Brain microvascular endothelial cell (primary cell): ENCODE results near the gene CD302.

Source experiments
- DNase-seq: peaks from one replicate; pipeline ENCODE4 v3.0.0-alpha.2; 2020
- H3K27ac ChIP-seq: fragments of 250-450 bp; sonication (Bioruptor Pico); 2 replicates; pipeline ENCODE4 v1.5.1; 2020; ENCODE audit warnings: mild to moderate bottlenecking, moderate library complexity
- H3K27me3 ChIP-seq: fragments of 250-450 bp; sonication (Bioruptor Pico); replicated peaks from 2 replicates; pipeline ENCODE4 v1.5.1; 2020; ENCODE audit warnings: mild to moderate bottlenecking
- H3K36me3 ChIP-seq: fragments of 250-450 bp; sonication (Bioruptor Pico); replicated peaks from 2 replicates; pipeline ENCODE4 v1.5.1; 2020; ENCODE audit warnings: mild to moderate bottlenecking
- H3K4me3 ChIP-seq: 2 replicates; pipeline ENCODE4 v1.5.1; 2011; ENCODE audit warnings: low read depth, mild to moderate bottlenecking, control low read depth, low read length, moderate library complexity
- in situ Hi-C: cut with HindIII; loops from 2 replicates; pipeline ENCODE4 v1.10.0; 2017; ENCODE audit warnings: low sequenced_read_pairs, low pct_ligation_motif_present
- TF ChIP-seq, protein P1 (sequence below): IDR thresholded peaks from 2 replicates; pipeline ENCODE4 v1.5.1; 2011; ENCODE audit warnings: low read depth, mild to moderate bottlenecking, moderate library complexity, low read length, control low read depth, inconsistent platforms; ENCODE audit errors: missing control alignments

Gene CD302

DNA sequence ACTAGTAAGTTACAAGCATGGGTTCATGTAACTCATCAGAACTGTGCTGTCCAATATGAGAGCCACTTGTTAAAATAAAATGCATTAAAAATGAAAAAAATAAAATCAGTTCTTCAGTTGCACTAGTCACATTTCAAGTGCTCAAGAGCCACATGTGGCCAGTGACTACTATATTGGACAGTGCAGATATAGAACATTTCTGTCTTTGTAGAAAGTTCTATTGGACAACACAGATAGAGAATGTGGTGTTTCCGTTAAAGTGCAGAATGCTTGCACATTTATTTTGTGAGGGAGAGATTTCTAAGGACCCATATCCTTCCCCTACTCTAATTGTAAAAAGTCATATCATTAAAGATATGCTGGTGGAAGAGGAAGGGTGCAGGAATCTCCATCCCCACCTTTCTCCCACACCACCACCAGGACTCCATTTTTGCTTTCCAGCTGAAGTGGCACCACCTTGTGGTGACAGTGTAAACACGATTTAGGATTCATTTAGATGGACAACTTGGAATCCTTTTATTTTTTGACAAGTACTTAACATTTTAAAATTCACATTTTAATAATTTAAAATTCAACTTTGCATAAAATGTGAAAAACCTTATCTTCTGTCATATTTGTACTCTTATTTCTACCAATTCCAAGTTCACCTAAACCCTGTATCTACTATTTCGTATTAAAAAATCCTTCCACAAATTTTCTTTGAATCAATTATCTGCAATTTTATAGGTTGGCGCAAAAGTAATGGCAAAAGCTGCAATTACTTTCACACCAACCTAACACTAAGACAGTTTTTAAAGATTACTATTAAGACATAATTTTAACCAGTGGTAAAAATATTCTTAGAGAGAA lies 9.4 kb upstream of the CD302 start:
- Histone ChIP-seq H3K36me3 (no peaks in the 10 kb centered on the region), H3K27me3 (no peaks in the 10 kb centered on the region), H3K27ac (no peak overlapping the region), H3K4me3 (no peak overlapping the region)
- in situ Hi-C loops = no loop called here
- DNase-seq = peak; percentile 51
- TF ChIP-seq, protein P1, sequence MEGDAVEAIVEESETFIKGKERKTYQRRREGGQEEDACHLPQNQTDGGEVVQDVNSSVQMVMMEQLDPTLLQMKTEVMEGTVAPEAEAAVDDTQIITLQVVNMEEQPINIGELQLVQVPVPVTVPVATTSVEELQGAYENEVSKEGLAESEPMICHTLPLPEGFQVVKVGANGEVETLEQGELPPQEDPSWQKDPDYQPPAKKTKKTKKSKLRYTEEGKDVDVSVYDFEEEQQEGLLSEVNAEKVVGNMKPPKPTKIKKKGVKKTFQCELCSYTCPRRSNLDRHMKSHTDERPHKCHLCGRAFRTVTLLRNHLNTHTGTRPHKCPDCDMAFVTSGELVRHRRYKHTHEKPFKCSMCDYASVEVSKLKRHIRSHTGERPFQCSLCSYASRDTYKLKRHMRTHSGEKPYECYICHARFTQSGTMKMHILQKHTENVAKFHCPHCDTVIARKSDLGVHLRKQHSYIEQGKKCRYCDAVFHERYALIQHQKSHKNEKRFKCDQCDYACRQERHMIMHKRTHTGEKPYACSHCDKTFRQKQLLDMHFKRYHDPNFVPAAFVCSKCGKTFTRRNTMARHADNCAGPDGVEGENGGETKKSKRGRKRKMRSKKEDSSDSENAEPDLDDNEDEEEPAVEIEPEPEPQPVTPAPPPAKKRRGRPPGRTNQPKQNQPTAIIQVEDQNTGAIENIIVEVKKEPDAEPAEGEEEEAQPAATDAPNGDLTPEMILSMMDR = peak; percentile 87

DNA sequence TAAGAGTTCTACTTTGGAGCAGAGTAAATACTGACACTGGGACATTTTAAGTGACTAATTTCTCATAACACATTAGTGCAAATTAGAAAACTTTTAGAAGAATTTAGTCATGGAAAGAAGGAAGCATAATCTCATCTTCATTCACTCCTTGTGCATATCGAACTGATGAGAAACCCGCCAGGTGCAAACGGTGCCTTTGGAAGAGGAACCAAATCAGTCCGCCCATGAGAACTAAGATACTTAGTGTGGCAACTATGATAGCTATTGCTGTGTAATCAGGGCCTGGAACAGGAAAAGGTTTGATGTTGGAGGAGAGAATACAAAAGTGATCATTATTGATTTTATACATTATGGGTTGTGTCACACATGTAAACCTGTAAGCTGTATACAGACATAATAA lies 6.9 kb upstream of the CD302 start:
- Histone ChIP-seq H3K4me3 (no peak overlapping the region), H3K36me3 (no peaks in the 10 kb centered on the region), H3K27me3 (no peaks in the 10 kb centered on the region), H3K27ac (no peak overlapping the region)
- DNase-seq = no peak
- in situ Hi-C loops = no loop called here
- TF ChIP-seq, protein P1 = no peak

GRCh38 chr2:159803235-159803962 lies 5.4 kb upstream of the CD302 start:
- DNase-seq = no peak
- Histone ChIP-seq H3K36me3 (no peaks in the 10 kb centered on the region), H3K4me3 (no peak overlapping the region), H3K27me3 (no peaks in the 10 kb centered on the region), H3K27ac (no peak overlapping the region)
- in situ Hi-C loops = no loop called here
- TF ChIP-seq, protein P1 = no peak

DNA sequence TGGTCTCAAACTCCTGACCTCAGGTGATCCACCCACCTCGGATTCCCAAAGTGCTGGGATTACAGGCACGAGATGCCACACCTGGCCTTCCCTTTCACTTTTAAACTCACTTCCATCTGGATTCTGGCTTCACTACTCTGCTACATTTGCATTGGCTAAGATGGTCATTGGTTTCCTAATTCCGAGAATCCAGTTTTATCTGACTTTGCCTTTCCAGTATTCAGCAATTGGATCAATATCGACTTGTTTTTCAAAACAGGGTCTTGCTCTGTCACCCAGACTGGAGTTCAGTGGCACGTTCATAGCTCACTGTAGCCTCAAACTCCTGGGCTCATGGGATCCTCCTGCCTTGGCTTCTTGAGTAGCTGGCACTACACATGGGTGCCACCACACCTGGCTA lies 4.7 kb upstream of the CD302 start:
- in situ Hi-C loops = no loop called here
- TF ChIP-seq, protein P1 = no peak
- no peaks in the 10 kb centered on the region for H3K36me3 ChIP-seq
- no peak overlapping the region for H3K4me3 ChIP-seq
- DNase-seq = no peak
- H3K27me3 ChIP-seq = no peaks in the 10 kb centered on the region
- no peak overlapping the region for H3K27ac ChIP-seq

DNA sequence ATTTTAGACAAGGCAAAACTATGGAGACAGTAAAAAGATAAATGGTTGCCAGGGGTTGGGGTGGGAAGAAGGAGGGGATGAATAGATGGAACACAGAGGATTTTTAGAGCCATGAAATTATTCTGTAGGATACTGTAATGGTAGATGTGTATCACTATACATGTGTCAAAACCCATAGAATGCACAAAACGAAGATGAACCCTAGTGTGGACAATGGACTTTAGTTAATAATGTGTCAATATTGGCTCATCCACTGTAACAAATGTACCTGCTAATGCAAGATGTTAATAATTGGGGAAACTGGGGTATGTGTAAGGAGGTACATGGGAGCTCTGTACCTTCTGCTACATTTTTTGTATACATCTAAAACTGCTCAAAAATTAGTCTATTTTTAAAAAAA lies 1.8 kb upstream of the CD302 start:
- H3K4me3 ChIP-seq = no peak overlapping the region
- no peaks in the 10 kb centered on the region for H3K27me3 ChIP-seq
- H3K27ac ChIP-seq = no peak overlapping the region
- no peaks in the 10 kb centered on the region for H3K36me3 ChIP-seq
- DNase-seq = no peak
- in situ Hi-C loops = no loop called here
- TF ChIP-seq, protein P1 = no peak
